ENCODE measurements around the gene VTI1A. TPM values are rescaled to one million over a fixed set of nuclear protein-coding genes. Genes with fewer than 3 reads are reported as not detected.

The VTI1A gene
- total and polyA plus RNA-seq, 2 of the 8 experiments (the other 6 are each of a cell fraction or from before 2014, with no cell fraction given) = 6.0 to 20.0 TPM

- no peak for TF ChIP-seq CBX8 (IDR thresholded peaks at IDR 0.05; ENCODE audit: borderline replicate concordance, low read depth, low read length)
- TF ChIP-seq POU5F1 (IDR thresholded peaks at IDR 0.05; ENCODE audit: low read depth, low read length) = no peak
- no peak for TF ChIP-seq PHF8 (conservative IDR thresholded peaks at IDR 0.05; ENCODE audit: low read depth, low read length)
- no peak for TF ChIP-seq TAF1 (IDR thresholded peaks at IDR 0.05; ENCODE audit: low read depth, low read length)
- TF ChIP-seq SP2 (IDR thresholded peaks at IDR 0.05; ENCODE audit: low read length) = no peak
- no peak for TF ChIP-seq KDM5A (IDR thresholded peaks at IDR 0.05; ENCODE audit: low read length)
- no peak for TF ChIP-seq FOSL1 (IDR thresholded peaks at IDR 0.05; ENCODE audit: insufficient read depth, low read depth, low read length)
- no peak for TF ChIP-seq EZH2 (IDR thresholded peaks at IDR 0.05; ENCODE audit: low read depth, low read length, severe bottlenecking)
- Histone ChIP-seq H3K9ac (replicated peaks in 1 of 4; ENCODE audit: extremely low read depth in 1 of 4, low read depth in 3 of 4, low read length in 3 of 4) (no peak overlapping the region), H2BK20ac (ENCODE audit: low read length) (0 out of 2 replicates have a peak overlapping the region, but pooled peaks have one; percentile 17), H2BK5ac (ENCODE audit: low read depth, low read length) (no peak overlapping the region), H3K23me2 (ENCODE audit: low read depth, low read length) (no peaks in the 10 kb centered on the region; the same call in 1 of the 2 replicates), H2BK12ac (ENCODE audit: low read depth, low read length) (peak overlapping the region; percentile 68; the same call in 1 of the 2 replicates), H2BK120ac (replicated peaks; ENCODE audit: low read depth, low read length) (no peak overlapping the region), H3K18ac (ENCODE audit: extremely low read depth, low read length) (no peak overlapping the region), H2AFZ (ENCODE audit: low read length) (no peak overlapping the region), H3K14ac (ENCODE audit: insufficient read length) (no peak overlapping the region), H3K27ac (ENCODE audit: low read depth, low read length) (no peak overlapping the region), H3K56ac (replicated peaks; ENCODE audit: insufficient read length, low read depth, low read length) (no peak overlapping the region), H4K8ac (ENCODE audit: extremely low read depth, insufficient read depth, low read length) (no peak overlapping the region), H4K5ac (ENCODE audit: insufficient read length, low read depth, low read length) (no peak overlapping the region), H3K23ac (ENCODE audit: insufficient read length) (no peak overlapping the region), H4K91ac (replicated peaks; ENCODE audit: insufficient read length, low read length) (peak overlapping the region; percentile 47), H3K9me3 (ENCODE audit: insufficient read depth in 2 of 2, low read depth in 1 of 2, low read length in 1 of 2) (no peaks in the 10 kb centered on the region), H3K4me1 (replicated peaks in 1 of 4; ENCODE audit: control insufficient read depth in 3 of 4, insufficient read depth in 4 of 4, low read length in 3 of 4) (peaks cover 0 to 10% (median 6%) of the 10 kb centered on the region in 4 experiments; a peak in 4 of 7 replicates), H2AK5ac (ENCODE audit: low read depth, low read length) (no peak overlapping the region), H3K4me3 (ENCODE audit: extremely low read depth in 1 of 4, insufficient read depth in 2 of 4, low read depth in 3 of 4, low read length in 4 of 4) (no peak overlapping the region), H2BK15ac (ENCODE audit: low read length) (no peak overlapping the region), H3K4me2 (ENCODE audit: insufficient read depth in 1 of 2, low read depth in 2 of 2, low read length in 2 of 2) (no peak overlapping the region), H3K4ac (replicated peaks; ENCODE audit: insufficient read length, low read depth, low read length) (peak overlapping the region; percentile 30), H3K79me1 (ENCODE audit: low read depth, low read length) (no peaks in the 10 kb centered on the region; the same call in 1 of the 2 replicates), H4K20me1 (replicated peaks in 1 of 2; ENCODE audit: control insufficient read depth in 1 of 2, insufficient read depth in 2 of 2, low read length in 2 of 2) (no peaks in the 10 kb centered on the region), H3K79me2 (ENCODE audit: control insufficient read depth in 1 of 2, insufficient read depth in 2 of 2, low read length in 2 of 2) (no peaks in the 10 kb centered on the region), H3K36me3 (ENCODE audit: control insufficient read depth in 2 of 4, insufficient read depth in 4 of 4, low read length in 3 of 4) (no peaks in the 10 kb centered on the region), H3K27me3 (replicated peaks in 1 of 4; ENCODE audit: control insufficient read depth in 3 of 4, extremely low read depth in 1 of 4, insufficient read depth in 3 of 4, low read length in 3 of 4) (no peaks in the 10 kb centered on the region)
- WGBS, 2 experiments (ENCODE audit: extremely low coverage in 1 of 2, insufficient coverage in 1 of 2, insufficient read length in 1 of 2, insufficient replicate concordance in 2 of 2, low coverage in 1 of 2, low lambda C conversion rate in 2 of 2, missing lambda C conversion rate in 1 of 2) = 98% methylated on average over 3 of the region's 3 CpGs; no CpG with 5 or more reads in 1 of the 2 experiments
- ChIA-PET POLR2A (ENCODE audit: partially characterized antibody) (no interaction called here), CTCF (ENCODE audit: partially characterized antibody) (interaction anchor here (1.4 kb wide), 1 partner anchor 18 kb away, joined by 4 read pairs; no protein-coding TSS in a partner anchor)
- DNase-seq (ENCODE audit: low read depth in 1 of 2, low spot score in 2 of 2) (no peak), FAIRE-seq (no peak)
Observed at GRCh38 chr10:112716076-112716475, 269.1 kb downstream of the VTI1A start.
